ENCODE results near the gene MGAT5. TPM values are rescaled to one million over a fixed set of nuclear protein-coding genes. Genes with fewer than 3 reads are reported as not detected.

Gene MGAT5
- total and polyA plus RNA-seq, 4 donors, result 3.6 to 53.7 (median 31.3) TPM

- peaks cover 0 to 3% (median 0%) of the 10 kb centered on the region in 5 donors for H3K4me1 ChIP-seq (ENCODE audit: control insufficient read depth in 5 of 5, insufficient read depth in 5 of 5, low read length in 5 of 5)
- no peak overlapping the region for H3K4me3 ChIP-seq
- 81 to 82% methylated on average over 6 of the region's 6 CpGs for WGBS, 2 donors
- ATAC-seq (ENCODE audit: insufficient read depth, low FRiP score) (no peak), DNase-seq (no peak)
- no peak for TF ChIP-seq CTCF (IDR thresholded peaks at IDR 0.05; ENCODE audit: control extremely low read depth, extremely low read depth)
- no peak overlapping the region for H3K9ac ChIP-seq (ENCODE audit: insufficient read depth in 1 of 2, low read length in 2 of 2)
- H3K27ac ChIP-seq (ENCODE audit: low read depth in 1 of 2, low read length in 1 of 2), result no peak overlapping the region
- no peaks in the 10 kb centered on the region for H3K9me3 ChIP-seq (ENCODE audit: control insufficient read depth in 4 of 4, insufficient read depth in 3 of 4, low read length in 3 of 4)
- H3K36me3 ChIP-seq (ENCODE audit: control insufficient read depth in 4 of 4, insufficient read depth in 4 of 4, low read length in 4 of 4), result no peaks in the 10 kb centered on the region
- H3K27me3 ChIP-seq (ENCODE audit: control insufficient read depth in 3 of 3, insufficient read depth in 3 of 3, low read length in 2 of 3), result no peaks in the 10 kb centered on the region
These were observed 211.6 kb downstream of the MGAT5 start for GRCh38 chr2:134465228-134466105.

DNA sequence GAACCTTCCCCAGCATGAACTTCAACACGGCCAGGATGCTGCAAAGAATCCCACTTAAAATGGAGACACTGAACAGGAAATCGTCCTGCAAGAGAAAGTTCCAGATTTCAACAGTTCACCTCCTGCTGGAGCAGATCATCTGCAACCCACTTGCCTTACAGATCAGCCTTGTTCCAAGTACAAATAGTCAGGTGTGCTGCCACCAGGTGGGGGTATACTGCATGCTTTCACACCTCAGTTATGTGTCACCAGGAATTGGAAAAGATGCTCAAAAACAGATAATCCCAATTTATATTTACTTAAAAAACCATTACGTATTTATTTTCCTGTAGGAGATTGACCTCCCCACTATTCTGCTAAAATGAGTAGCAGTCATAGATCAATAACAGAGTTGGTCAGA lies 212.3 kb downstream of the MGAT5 start:
- H3K36me3 ChIP-seq (ENCODE audit: control insufficient read depth in 4 of 4, insufficient read depth in 4 of 4, low read length in 4 of 4), result no peaks in the 10 kb centered on the region
- H3K27ac ChIP-seq (ENCODE audit: low read depth in 1 of 2, low read length in 1 of 2), result no peak overlapping the region
- DNase-seq (no peak), ATAC-seq (ENCODE audit: insufficient read depth, low FRiP score) (no peak)
- H3K9me3 ChIP-seq (ENCODE audit: control insufficient read depth in 4 of 4, insufficient read depth in 3 of 4, low read length in 3 of 4), result no peaks in the 10 kb centered on the region
- H3K9ac ChIP-seq (ENCODE audit: insufficient read depth in 1 of 2, low read length in 2 of 2), result no peak overlapping the region
- H3K27me3 ChIP-seq (ENCODE audit: control insufficient read depth in 3 of 3, insufficient read depth in 3 of 3, low read length in 2 of 3), result no peaks in the 10 kb centered on the region
- H3K4me3 ChIP-seq, result no peak overlapping the region
- 74 to 79% methylated on average over 3 of the region's 3 CpGs for WGBS, 2 donors
- no peak for TF ChIP-seq CTCF (IDR thresholded peaks at IDR 0.05; ENCODE audit: control extremely low read depth, extremely low read depth)
- H3K4me1 ChIP-seq (ENCODE audit: control insufficient read depth in 5 of 5, insufficient read depth in 5 of 5, low read length in 5 of 5), result peaks cover 0 to 3% (median 0%) of the 10 kb centered on the region in 5 donors

- 85 to 96% methylated on average over 2 of the region's 2 CpGs for WGBS, 2 donors
- Histone ChIP-seq H3K9ac (ENCODE audit: insufficient read depth in 1 of 2, low read length in 2 of 2) (no peak overlapping the region), H3K4me1 (ENCODE audit: control insufficient read depth in 5 of 5, insufficient read depth in 5 of 5, low read length in 5 of 5) (no peaks in the 10 kb centered on the region), H3K27me3 (ENCODE audit: control insufficient read depth in 3 of 3, insufficient read depth in 3 of 3, low read length in 2 of 3) (no peaks in the 10 kb centered on the region), H3K27ac (ENCODE audit: low read depth in 1 of 2, low read length in 1 of 2) (no peak overlapping the region), H3K4me3 (no peak overlapping the region), H3K36me3 (ENCODE audit: control insufficient read depth in 4 of 4, insufficient read depth in 4 of 4, low read length in 4 of 4) (no peaks in the 10 kb centered on the region), H3K9me3 (ENCODE audit: control insufficient read depth in 4 of 4, insufficient read depth in 3 of 4, low read length in 3 of 4) (no peaks in the 10 kb centered on the region)
- TF ChIP-seq CTCF (IDR thresholded peaks at IDR 0.05; ENCODE audit: control extremely low read depth, extremely low read depth), result no peak
- ATAC-seq (ENCODE audit: insufficient read depth, low FRiP score) (no peak), DNase-seq (no peak)
These were observed 214.3 kb downstream of the MGAT5 start for GRCh38 chr2:134468164-134468563.
